Fibroblast of lung (primary cell): ENCODE data around the gene ST13.
"Not testable (repeated sequence)": the region's sequence is repeated elsewhere in the genome, so short reads cannot be mapped to it uniquely, and the experiment has no call there.

Experiments
- EZH2 ChIP-seq: IDR thresholded peaks from 2 replicates; pipeline ENCODE4 v1.5.1; 2012; ENCODE audit warnings: low read length, control low read depth, mild to moderate bottlenecking; ENCODE audit errors: missing control alignments
- TF ChIP-seq, protein P1 (sequence below), 2 donors: IDR thresholded peaks in 1 of 2; conservative IDR thresholded peaks in 1 of 2; 1 replicate in 1 of 2; 2 replicates in 1 of 2; pipeline ENCODE4 v1.5.1; 2011 to 2012; ENCODE audit warnings: low read length in 2 of 2, control low read depth in 1 of 2, inconsistent platforms in 1 of 2, low read depth in 1 of 2, mild to moderate bottlenecking in 1 of 2

DNA sequence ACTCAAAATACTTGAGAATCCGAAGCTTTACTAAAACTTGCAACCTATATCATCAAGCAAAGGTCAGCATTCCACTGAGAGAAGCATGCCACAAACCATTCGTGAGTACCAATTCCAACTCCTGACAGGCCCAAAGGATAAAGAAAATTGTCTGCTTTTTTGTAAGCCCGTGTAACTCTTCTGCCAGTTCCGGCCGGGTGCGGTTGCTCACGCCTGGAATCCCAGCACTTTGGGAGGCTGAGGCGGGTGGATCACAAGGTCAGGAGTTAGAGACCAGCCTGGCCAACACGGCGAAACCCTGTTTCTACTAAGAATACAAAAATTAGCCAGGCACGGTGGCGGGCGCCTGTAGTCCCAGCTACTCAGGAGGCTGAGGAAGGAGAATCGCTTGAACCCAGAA is 74.7 kb downstream of the ST13 start:
- TF ChIP-seq, protein P1, sequence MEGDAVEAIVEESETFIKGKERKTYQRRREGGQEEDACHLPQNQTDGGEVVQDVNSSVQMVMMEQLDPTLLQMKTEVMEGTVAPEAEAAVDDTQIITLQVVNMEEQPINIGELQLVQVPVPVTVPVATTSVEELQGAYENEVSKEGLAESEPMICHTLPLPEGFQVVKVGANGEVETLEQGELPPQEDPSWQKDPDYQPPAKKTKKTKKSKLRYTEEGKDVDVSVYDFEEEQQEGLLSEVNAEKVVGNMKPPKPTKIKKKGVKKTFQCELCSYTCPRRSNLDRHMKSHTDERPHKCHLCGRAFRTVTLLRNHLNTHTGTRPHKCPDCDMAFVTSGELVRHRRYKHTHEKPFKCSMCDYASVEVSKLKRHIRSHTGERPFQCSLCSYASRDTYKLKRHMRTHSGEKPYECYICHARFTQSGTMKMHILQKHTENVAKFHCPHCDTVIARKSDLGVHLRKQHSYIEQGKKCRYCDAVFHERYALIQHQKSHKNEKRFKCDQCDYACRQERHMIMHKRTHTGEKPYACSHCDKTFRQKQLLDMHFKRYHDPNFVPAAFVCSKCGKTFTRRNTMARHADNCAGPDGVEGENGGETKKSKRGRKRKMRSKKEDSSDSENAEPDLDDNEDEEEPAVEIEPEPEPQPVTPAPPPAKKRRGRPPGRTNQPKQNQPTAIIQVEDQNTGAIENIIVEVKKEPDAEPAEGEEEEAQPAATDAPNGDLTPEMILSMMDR (conservative IDR thresholded peaks at IDR 0.05 in 1 of 2, IDR thresholded peaks at IDR 0.05 in 1 of 2; ENCODE audit: low read depth in 1 of 2, low read length in 2 of 2) = not testable (repeated sequence)
- not testable (repeated sequence) for TF ChIP-seq EZH2
